Coronary artery (tissue), 2 donors: ENCODE measurements around the gene RNH1.

Source experiments
- DNase-seq: peaks from one replicate; pipeline ENCODE4 v3.0.0-alpha.2; 2017; ENCODE audit warnings: low spot score
- H3K27ac ChIP-seq, 2 donors: fragments of 200-600 bp; sonication (generic); one replicate each; pipeline ENCODE4 v1.5.1; 2016 to 2019
- H3K4me3 ChIP-seq: fragments of 200-600 bp; sonication (generic); 2 replicates; pipeline ENCODE4 v1.5.1; 2016; ENCODE audit warnings: mild to moderate bottlenecking, moderate library complexity
- CTCF ChIP-seq: fragments of 200-600 bp; sonication (generic); IDR thresholded peaks from one replicate; pipeline ENCODE4 v1.5.1; 2019; ENCODE audit warnings: antibody characterized with exemption

Gene RNH1

GRCh38 chr11:503179-503981 lies 3.7 kb downstream of the RNH1 start:
- peak overlapping the region; percentile 70 to 91 for H3K27ac ChIP-seq
- H3K4me3 ChIP-seq: peak overlapping the region; percentile 97
- peak; percentile 86 for DNase-seq
- no peak for TF ChIP-seq CTCF

GRCh38 chr11:502288-503178 lies 4.5 kb downstream of the RNH1 start:
- Histone ChIP-seq H3K27ac (peak overlapping the region in 1 of 2 donors; percentile 91), H3K4me3 (peak overlapping the region; percentile 97)
- no peak for TF ChIP-seq CTCF
- DNase-seq: peak; percentile 78

GRCh38 chr11:501683-502287 lies 5.3 kb downstream of the RNH1 start:
- H3K27ac ChIP-seq: no peak overlapping the region
- peak; percentile 71 for DNase-seq
- no peak for TF ChIP-seq CTCF
- no peak overlapping the region for H3K4me3 ChIP-seq

GRCh38 chr11:501001-501682 lies 5.9 kb downstream of the RNH1 start:
- peak; percentile 70 for DNase-seq
- no peak for TF ChIP-seq CTCF
- Histone ChIP-seq H3K27ac (no peak overlapping the region), H3K4me3 (no peak overlapping the region)

- no peak for TF ChIP-seq CTCF
- no peak for DNase-seq
- Histone ChIP-seq H3K4me3 (no peak overlapping the region), H3K27ac (no peak overlapping the region)
Measured at GRCh38 chr11:499201-500076, 7.6 kb downstream of the RNH1 start.
